MM.1S (cell line): ENCODE measurements around the gene PGAP1.

Experiments
- DNase-seq: peaks from one replicate; pipeline ENCODE4 v3.0.0-alpha.2; 2015
- H2AFZ ChIP-seq: fragments of 300-600 bp; sonication (generic); 2 replicates; pipeline ENCODE4 v1.6.0; 2016; ENCODE audit warnings: antibody characterized with exemption, low read length
- H3F3A ChIP-seq: fragments of 300-600 bp; sonication (generic); 2 replicates; pipeline ENCODE4 v1.6.1; 2016; ENCODE audit warnings: mild to moderate bottlenecking, antibody characterized with exemption, low read length, moderate library complexity, mixed read lengths; ENCODE audit not compliant: insufficient read depth
- H3K27ac ChIP-seq: fragments of 300-600 bp; sonication (generic); 2 replicates; pipeline ENCODE4 v1.5.1; 2016; ENCODE audit warnings: mild to moderate bottlenecking, low read length
- H3K27me3 ChIP-seq: fragments of 300-600 bp; sonication (generic); replicated peaks from 2 replicates; pipeline ENCODE4 v1.6.0; 2016; ENCODE audit warnings: low read length; ENCODE audit not compliant: insufficient read depth
- H3K36me3 ChIP-seq: fragments of 300-600 bp; sonication (generic); replicated peaks from 2 replicates; pipeline ENCODE4 v1.6.1; 2016; ENCODE audit warnings: mild to moderate bottlenecking, low read length, mixed read lengths; ENCODE audit not compliant: insufficient read depth
- H3K4me1 ChIP-seq: fragments of 300-600 bp; sonication (generic); 2 replicates; pipeline ENCODE4 v1.6.1; 2016; ENCODE audit warnings: low read length, mixed read lengths
- H3K4me2 ChIP-seq: fragments of 300-600 bp; sonication (generic); 2 replicates; pipeline ENCODE4 v1.6.0; 2016; ENCODE audit warnings: low read depth, low read length
- H3K4me3 ChIP-seq: fragments of 300-600 bp; sonication (generic); 2 replicates; pipeline ENCODE4 v1.5.1; 2016; ENCODE audit warnings: low read length, mixed read lengths
- H3K79me2 ChIP-seq: fragments of 300-600 bp; sonication (generic); 2 replicates; pipeline ENCODE4 v1.6.1; 2016; ENCODE audit warnings: mixed run types, low read length, mixed read lengths
- H3K9ac ChIP-seq: fragments of 300-600 bp; sonication (generic); 2 replicates; pipeline ENCODE4 v1.6.1; 2016; ENCODE audit warnings: low read length, mixed read lengths
- H3K9me2 ChIP-seq: fragments of 300-600 bp; sonication (generic); replicated peaks from 2 replicates; pipeline ENCODE4 v1.6.1; 2016; ENCODE audit warnings: mild to moderate bottlenecking, low read length, mixed read lengths; ENCODE audit not compliant: insufficient read depth
- H3K9me3 ChIP-seq: fragments of 300-600 bp; sonication (generic); replicated peaks from 2 replicates; pipeline ENCODE4 v1.6.1; 2016; ENCODE audit warnings: mild to moderate bottlenecking, low read length, mixed read lengths; ENCODE audit not compliant: insufficient read depth
- H4K20me1 ChIP-seq: fragments of 300-600 bp; sonication (generic); 2 replicates; pipeline ENCODE4 v1.6.1; 2016; ENCODE audit warnings: mild to moderate bottlenecking, low read length, moderate library complexity, mixed read lengths; ENCODE audit not compliant: insufficient read depth
- CTCF ChIP-seq: fragments of 300-600 bp; sonication (generic); IDR thresholded peaks from 2 replicates; pipeline ENCODE4 v1.5.1; 2016; ENCODE audit warnings: antibody characterized with exemption, low read length, mixed read lengths
- EZH2 ChIP-seq: fragments of 300-600 bp; sonication (generic); optimal IDR thresholded peaks from 2 replicates; pipeline ENCODE3; 2017; ENCODE audit warnings: low read depth, mild to moderate bottlenecking, antibody characterized with exemption, low read length, mixed read lengths
- EZH2phosphoT487 ChIP-seq: fragments of 300-600 bp; sonication (generic); IDR thresholded peaks from 2 replicates; pipeline ENCODE4 v1.6.1; 2018; ENCODE audit warnings: antibody characterized with exemption, low read length

Gene PGAP1

DNA sequence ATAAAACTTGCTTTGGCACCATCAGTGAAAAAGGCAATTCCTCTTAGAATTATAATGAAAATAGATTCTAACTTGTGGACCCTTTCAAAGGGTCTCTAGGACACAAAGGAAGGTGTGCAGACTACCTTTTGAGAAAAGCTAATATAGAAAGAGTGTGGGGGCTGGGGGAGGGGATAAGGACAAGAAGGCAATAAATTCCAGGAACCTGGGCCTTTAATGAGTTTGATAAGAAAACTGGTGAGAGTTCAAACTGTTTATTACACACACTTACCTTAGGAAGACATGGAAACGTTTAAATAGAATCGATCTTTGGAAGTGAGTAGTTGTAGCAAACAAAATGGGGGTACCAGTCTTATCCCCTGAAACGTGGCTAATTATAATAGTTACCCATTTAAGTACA, 39.6 kb upstream of the PGAP1 start:
- Histone ChIP-seq H3K79me2 (no peaks in the 10 kb centered on the region), H2AFZ (no peak overlapping the region), H3K4me1 (peaks cover 12% of the 10 kb centered on the region), H3K9ac (no peak overlapping the region), H3K27ac (no peak overlapping the region), H3K36me3 (no peaks in the 10 kb centered on the region), H3K4me2 (no peak overlapping the region), H3K4me3 (no peak overlapping the region), H3K9me3 (no peaks in the 10 kb centered on the region), H3K27me3 (no peaks in the 10 kb centered on the region), H3K9me2 (no peaks in the 10 kb centered on the region), H3F3A (no peaks in the 10 kb centered on the region), H4K20me1 (no peaks in the 10 kb centered on the region)
- TF ChIP-seq CTCF, result no peak
- no peak for TF ChIP-seq EZH2phosphoT487
- DNase-seq, result no peak

GRCh38 chr2:196965651-196966050, 39.1 kb upstream of the PGAP1 start:
- H3K27me3 ChIP-seq, result no peaks in the 10 kb centered on the region
- no peaks in the 10 kb centered on the region for H3K9me3 ChIP-seq
- H3K27ac ChIP-seq, result no peak overlapping the region
- no peaks in the 10 kb centered on the region for H3K79me2 ChIP-seq
- H3K36me3 ChIP-seq, result no peaks in the 10 kb centered on the region
- peaks cover 12% of the 10 kb centered on the region for H3K4me1 ChIP-seq
- H3K4me3 ChIP-seq, result no peak overlapping the region
- no peaks in the 10 kb centered on the region for H4K20me1 ChIP-seq
- TF ChIP-seq EZH2phosphoT487 (no peak), CTCF (no peak), EZH2 (no peak)
- no peak for DNase-seq
- no peaks in the 10 kb centered on the region for H3F3A ChIP-seq
- H3K9me2 ChIP-seq, result no peaks in the 10 kb centered on the region
- no peak overlapping the region for H3K4me2 ChIP-seq
- H3K9ac ChIP-seq, result no peak overlapping the region
- H2AFZ ChIP-seq, result no peak overlapping the region

DNA sequence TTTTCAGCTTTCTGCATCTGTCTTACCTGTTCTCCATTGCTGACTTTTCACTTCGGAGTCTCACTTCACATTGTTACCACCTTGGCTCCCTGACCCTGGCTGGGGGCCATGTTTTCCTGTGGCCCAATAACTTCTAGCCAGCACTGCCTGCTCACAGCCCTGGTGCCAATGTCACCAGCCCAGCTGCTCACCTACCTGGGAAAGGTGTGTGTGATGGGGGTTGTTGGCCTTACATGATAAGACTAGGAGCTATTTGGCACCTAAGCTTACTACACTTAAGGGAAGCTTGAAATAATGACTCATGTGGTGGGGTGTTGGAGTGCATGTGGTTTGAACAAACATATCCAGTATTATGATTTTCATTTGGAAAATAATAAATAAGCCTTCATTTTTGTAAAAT, 37.5 kb upstream of the PGAP1 start:
- no peaks in the 10 kb centered on the region for H3K9me3 ChIP-seq
- H3K36me3 ChIP-seq, result no peaks in the 10 kb centered on the region
- H4K20me1 ChIP-seq, result no peaks in the 10 kb centered on the region
- no peak for TF ChIP-seq CTCF
- no peak for TF ChIP-seq EZH2
- TF ChIP-seq EZH2phosphoT487, result no peak
- no peak overlapping the region for H3K4me2 ChIP-seq
- no peaks in the 10 kb centered on the region for H3K79me2 ChIP-seq
- DNase-seq, result no peak
- no peaks in the 10 kb centered on the region for H3K27me3 ChIP-seq
- peaks cover 12% of the 10 kb centered on the region for H3K4me1 ChIP-seq
- no peaks in the 10 kb centered on the region for H3F3A ChIP-seq
- H3K9ac ChIP-seq, result no peak overlapping the region
- H3K4me3 ChIP-seq, result no peak overlapping the region
- no peaks in the 10 kb centered on the region for H3K9me2 ChIP-seq
- H3K27ac ChIP-seq, result no peak overlapping the region
- H2AFZ ChIP-seq, result no peak overlapping the region

GRCh38 chr2:196963043-196963442, 36.5 kb upstream of the PGAP1 start:
- no peak for DNase-seq
- Histone ChIP-seq H3K9me3 (no peaks in the 10 kb centered on the region), H4K20me1 (no peaks in the 10 kb centered on the region), H3K27ac (no peak overlapping the region), H3K4me2 (no peak overlapping the region), H3K36me3 (no peaks in the 10 kb centered on the region), H3K9ac (no peak overlapping the region), H3K4me1 (peaks cover 12% of the 10 kb centered on the region), H3K79me2 (no peaks in the 10 kb centered on the region), H3K9me2 (no peaks in the 10 kb centered on the region), H3F3A (no peaks in the 10 kb centered on the region), H3K4me3 (no peak overlapping the region), H3K27me3 (no peaks in the 10 kb centered on the region), H2AFZ (no peak overlapping the region)
- no peak for TF ChIP-seq CTCF
- no peak for TF ChIP-seq EZH2
- no peak for TF ChIP-seq EZH2phosphoT487
